Iris pigment epithelial cell (primary cell): ENCODE data around the gene OTOGL.
"Not testable (repeated sequence)": the region's sequence is repeated elsewhere in the genome, so short reads cannot be mapped to it uniquely, and the experiment has no call there.

Experiments
- DNase-seq: peaks from one replicate; pipeline ENCODE4 v3.0.0-alpha.2; 2011; ENCODE audit warnings: low read depth

The OTOGL gene

GRCh38 chr12:80099259-80099658 is at the start of gene OTOGL:
Gene OTOGL, plus strand, starts transcription at chr12:80099537. Its CDS starts 109,895 bp downstream, at chr12:80209432.
- DNase-seq = no peak

GRCh38 chr12:80050236-80050635 is 49.1 kb upstream of the OTOGL start:
- DNase-seq = no peak

- peak; percentile 92 for DNase-seq
Observed at GRCh38 chr12:80053051-80053790, 46.1 kb upstream of the OTOGL start.

DNA sequence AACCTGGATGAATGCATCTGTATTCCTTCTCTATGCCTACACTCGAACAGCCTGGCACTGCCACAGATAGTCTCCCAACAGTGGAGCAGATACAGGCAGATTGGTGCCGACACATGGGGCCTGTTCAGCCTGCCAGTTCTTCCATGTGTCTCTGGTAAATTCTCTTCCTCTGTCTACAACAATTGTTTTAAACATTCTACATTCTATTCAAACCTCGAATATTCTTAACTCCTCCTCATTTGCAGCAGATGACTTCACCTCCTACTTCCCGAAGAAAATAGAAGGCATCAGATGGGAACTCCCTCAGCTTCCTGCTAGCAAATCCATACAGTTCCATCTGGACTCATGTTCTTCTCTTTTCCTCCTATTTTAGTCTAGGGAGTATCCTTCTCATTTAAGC is 43.1 kb upstream of the OTOGL start:
- DNase-seq = no peak

DNA sequence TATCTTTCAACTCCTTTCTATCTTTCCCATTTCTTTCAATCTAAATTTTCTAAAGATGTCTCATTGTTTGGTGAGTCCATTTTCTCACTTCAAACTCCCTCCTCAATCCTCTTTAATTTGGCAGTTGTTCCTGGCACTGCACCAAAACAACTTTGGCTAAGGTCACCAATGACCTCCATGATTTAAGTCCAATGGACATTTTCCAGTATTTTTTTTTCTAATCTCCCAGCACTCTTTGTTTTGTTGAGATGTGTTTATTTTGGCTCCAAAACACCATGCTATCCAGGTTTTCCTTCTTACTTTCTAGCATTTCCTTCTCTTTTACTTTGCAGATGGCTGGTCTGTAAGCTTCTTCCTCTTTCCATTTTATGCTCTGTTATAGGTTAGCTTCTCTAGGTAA is 42.5 kb upstream of the OTOGL start:
- no peak for DNase-seq

- DNase-seq = no peak
Observed at GRCh38 chr12:80058586-80058985, 40.8 kb upstream of the OTOGL start.

- no peak for DNase-seq
Observed at GRCh38 chr12:80059102-80059501, 40.2 kb upstream of the OTOGL start.

DNA sequence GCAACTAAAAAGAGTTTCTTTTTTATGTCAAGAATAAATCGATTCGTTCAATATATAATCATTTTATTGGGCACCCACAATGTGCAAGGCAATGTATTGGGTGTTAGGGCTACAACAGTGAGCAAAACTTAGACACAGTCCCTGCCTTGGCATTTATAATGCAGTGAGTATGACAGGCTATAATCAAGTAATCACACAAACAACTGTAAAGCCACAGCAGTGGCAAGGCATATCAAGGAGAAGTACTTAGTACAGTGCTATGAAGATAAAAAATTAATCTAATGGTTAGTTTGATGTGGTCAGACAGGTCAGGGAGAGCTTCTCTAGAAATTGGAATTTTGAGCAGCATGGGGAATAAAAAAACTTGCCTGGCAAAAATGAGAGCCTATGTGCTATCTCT is 39.5 kb upstream of the OTOGL start:
- DNase-seq = no peak

DNA sequence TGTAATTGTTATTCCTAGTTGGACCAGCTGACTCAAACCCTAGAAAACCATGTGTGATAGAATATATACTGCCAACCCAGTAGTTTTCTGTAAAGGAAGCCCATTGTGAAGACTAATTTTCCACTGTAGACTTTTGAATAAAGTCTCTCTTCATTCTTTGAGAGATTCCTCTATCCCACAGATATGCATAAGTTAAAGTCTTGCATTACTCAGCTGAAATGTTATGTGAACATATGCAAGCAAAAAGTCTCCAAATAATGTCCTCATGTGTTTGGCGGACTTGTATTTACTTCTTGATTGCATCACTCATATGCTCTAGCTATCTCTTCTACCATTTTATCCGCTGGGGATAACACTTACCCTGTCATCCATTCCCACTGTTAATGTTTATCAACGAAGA is 35.1 kb upstream of the OTOGL start:
- DNase-seq = peak; percentile 90

GRCh38 chr12:80064951-80065350 is 34.4 kb upstream of the OTOGL start:
- DNase-seq = no peak

DNA sequence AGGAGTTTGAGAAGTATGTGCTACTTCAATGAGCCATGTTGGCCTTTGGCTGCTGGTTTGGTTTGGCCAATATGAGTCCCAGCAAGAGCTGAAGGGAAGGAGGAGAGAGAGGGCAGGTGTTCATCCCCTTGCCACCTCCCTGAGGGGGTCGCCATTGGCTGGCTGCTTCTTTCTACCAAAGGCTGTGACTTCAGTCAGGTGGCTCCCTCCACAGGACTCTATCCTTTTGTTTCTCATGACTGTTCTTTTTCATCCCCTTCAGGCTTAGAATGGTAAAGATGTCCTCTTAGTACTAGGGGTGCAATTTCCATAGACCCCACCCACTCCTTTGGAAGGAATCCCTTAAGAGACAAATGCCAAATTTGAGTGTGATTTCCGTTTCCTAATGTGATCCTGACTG is 31.2 kb upstream of the OTOGL start:
- DNase-seq = no peak

GRCh38 chr12:80083892-80084614 is 15.3 kb upstream of the OTOGL start:
- not testable (repeated sequence) for DNase-seq

DNA sequence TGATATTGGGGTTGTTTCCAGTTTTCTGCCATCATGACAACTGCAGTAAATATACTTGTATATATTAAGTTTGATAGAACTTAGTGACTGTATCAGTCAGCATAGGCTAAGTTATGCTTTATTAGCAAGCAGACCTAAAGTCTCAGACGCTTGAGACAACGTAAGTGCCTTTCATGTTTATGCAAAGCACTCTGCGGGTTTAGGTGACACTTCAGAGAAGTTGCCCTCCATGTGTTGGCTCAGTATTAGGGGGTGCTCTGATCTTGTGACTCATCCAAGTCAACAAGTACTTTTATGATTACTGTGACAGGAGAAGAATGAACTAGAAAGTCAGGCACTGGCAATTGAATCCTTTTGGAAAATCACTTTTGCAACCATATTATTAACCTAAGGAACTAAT is 13.3 kb upstream of the OTOGL start:
- no peak for DNase-seq

GRCh38 chr12:80087486-80088213 is 11.7 kb upstream of the OTOGL start:
- no peak for DNase-seq

- peak; percentile 81 for DNase-seq
Observed at GRCh38 chr12:80100591-80100990, 1.3 kb downstream of the OTOGL start.

DNA sequence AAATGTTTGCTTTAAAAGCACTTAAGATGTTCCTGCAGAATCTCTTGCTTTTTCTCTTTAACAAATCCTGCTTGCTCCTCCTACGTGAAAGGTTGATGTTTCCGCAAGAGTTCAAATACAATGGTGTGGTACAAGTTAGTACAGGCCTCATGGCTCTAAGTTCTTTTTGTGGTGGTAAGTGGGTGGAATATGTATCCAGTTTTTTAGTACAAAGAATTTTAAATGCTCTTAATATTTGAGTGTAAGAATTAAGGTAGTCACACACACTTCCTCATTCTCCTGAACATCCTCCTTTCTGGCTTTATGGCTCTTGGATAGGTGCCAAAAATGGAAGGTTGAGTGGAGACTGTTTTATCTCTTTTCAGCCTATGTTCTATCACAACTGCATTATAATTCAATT is 1.8 kb downstream of the OTOGL start:
- peak; percentile 26 for DNase-seq

- DNase-seq = peak; percentile 38
Observed at GRCh38 chr12:80107221-80107620, 7.9 kb downstream of the OTOGL start.

DNA sequence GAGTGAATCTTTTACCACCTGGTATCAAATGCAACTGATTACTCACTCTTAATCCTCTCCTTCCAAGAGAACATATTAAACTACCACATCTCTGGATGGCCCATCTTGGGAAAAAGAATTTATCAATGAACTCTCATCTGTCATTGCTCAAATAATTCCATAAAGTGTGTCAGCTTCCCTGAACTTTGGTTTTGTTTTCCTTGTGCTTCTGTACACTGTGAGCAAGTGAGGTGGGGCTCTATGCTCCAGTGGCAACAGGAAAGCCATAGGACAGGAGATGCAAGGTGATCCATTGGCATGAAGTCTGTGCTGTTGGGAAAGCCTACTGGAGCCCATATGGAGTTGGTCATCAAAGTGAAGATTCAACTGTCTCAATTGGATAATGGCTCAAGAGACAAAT is 17.4 kb downstream of the OTOGL start:
- no peak for DNase-seq

DNA sequence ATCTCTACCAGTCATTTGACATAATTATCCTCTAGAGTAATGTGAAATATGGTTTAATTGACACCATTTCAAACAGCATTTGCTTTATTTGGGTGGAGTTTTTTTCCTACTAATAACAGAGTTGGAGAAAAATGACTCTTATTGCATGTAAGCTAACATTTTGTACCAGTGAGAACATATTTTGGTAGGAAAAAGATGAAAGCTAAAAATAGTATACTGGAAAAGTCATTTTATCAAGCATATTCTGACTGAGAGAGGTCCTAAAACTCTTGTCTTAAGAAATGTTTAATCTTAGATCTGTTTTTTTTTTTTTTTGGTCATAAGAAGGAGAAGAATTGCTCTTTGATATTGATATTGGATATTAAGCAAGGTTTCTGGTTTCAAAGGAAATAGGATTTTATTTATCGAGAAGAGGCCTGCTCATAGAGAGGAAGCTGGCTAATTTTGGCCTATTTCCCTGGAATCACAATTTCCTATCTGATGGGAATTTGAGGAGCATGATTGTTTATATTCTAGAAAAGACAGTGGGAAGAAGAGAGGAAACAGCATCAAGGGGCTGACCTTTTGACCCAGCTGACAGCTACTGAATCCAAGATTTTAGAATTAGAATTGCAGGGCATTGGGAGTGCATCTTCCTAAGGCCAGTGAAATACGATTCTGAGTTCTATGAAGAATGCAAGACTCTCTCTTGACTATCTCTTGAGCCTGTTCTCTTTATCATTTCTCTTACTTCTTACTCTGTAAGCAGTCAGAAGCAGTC is 19.4 kb downstream of the OTOGL start:
- no peak for DNase-seq

DNA sequence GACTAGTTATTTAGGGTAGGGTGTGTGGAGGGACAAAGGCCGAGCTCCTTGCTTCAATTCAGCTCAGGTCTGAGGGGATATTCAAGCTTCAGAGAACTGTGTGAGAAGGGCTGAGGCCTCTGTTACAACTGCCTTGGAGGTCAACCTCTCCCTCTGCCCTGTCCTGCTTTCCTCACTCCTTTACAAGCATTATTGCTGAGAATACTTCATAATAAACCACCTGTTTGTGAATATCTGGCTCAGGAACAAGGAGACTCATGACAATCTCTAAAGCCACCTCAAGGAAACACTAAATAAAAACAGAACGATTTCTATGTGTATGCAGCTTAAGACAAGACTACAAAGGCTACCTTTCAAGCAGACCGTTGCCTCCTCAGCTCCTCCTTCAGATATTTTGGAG is 21.7 kb downstream of the OTOGL start:
- no peak for DNase-seq

DNA sequence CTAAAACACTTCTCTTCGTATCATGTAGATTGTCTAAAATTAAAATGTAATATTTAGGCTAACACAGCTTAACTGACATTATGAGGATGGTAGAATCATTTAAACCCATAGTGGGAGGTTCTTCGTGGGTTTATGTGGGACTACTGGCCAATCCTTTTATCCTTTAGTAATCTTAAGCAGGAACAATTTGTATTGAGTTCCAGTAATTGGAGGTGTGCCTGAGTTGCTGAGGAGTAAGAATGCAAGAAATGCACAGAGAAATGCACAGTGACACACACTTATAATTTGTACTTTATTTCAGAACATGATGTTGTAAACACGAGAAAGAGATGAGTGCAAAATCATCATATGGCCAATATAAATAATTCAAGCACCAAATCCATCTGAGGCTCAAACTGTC is 22.3 kb downstream of the OTOGL start:
- peak; percentile 65 for DNase-seq

DNA sequence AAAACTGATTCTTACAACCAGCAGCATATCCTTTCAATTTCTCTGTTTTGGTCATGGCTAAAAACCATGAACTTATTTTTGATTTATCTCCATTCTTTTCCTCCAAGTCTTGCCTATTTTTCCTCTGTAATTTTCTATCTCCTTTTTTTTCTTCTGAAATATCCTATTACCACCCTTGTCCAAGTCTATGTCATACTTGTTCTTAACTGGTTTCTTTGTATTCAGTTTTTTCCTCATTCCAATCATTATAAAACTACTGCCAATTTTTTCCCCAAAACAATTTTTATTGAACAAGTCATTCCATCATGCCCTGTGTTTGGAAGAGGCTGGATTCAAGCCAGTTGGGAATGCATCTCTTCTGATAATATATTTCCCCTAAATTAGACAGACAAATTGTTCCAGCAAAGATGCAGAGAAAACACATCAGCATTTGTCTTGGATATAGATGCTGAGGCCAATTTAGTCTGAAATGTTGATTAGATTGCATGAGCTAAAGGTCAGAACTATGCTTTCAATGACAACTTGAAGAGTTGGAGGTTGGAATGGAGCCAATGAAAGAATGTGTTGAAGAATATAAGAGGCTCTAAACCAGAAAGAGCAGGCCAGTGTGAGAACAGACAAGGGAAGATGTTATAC is 30.7 kb downstream of the OTOGL start:
- DNase-seq = peak; percentile 21
